ENCODE measurements around the gene MLLT11.
"Not testable (repeated sequence)": the region's sequence is repeated elsewhere in the genome, so short reads cannot be mapped to it uniquely, and the experiment has no call there.

MLLT11 gene

DNA sequence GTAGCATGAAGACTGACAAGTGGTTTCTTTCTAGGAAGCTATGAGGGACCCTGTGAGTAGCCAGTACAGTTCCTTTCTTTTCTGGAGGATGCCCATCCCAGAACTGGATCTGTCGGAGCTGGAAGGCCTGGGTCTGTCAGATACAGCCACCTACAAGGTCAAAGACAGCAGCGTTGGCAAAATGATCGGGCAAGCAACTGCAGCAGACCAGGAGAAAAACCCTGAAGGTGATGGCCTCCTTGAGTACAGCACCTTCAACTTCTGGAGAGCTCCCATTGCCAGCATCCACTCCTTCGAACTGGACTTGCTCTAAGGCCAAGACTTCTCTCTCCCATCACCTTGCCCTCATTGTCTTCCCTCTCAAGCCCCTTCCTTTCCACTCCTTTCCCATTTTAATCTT, 7.0 kb downstream of the MLLT11 start:
- Mint-ChIP-seq H3K27me3 (ENCODE audit: low read depth) (no peaks in the 10 kb centered on the region), H3K27ac (no peak overlapping the region), H3K9me3 (no peaks in the 10 kb centered on the region), H3K4me3 (no peak overlapping the region), H3K4me1 (ENCODE audit: low read depth) (peaks cover 15% of the 10 kb centered on the region), H3K36me3 (ENCODE audit: low read depth) (peaks cover 14% of the 10 kb centered on the region)

DNA sequence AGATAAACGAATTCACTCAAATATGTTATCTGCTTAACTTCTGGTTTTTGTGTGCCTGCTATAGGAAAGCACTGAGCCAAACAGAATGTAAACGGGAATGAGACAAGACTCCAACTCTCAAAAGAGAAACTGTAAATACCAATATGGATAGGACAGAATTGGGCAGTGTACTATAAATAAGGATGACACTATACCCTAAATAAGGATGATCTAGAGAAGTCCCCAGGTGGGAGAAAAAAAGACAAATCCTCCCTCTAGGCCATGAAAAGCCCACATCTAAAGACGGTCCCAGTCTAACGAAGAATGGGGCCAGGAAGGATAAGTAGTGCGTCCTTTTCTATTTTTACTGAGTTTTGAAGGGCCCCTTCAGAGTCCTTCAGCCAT, 8.9 kb downstream of the MLLT11 start:
- peak overlapping the region; percentile 68 for H3K27ac Mint-ChIP-seq
- H3K27me3 Mint-ChIP-seq (ENCODE audit: low read depth): no peaks in the 10 kb centered on the region
- peaks cover 17% of the 10 kb centered on the region for H3K36me3 Mint-ChIP-seq (ENCODE audit: low read depth)
- H3K9me3 Mint-ChIP-seq: no peaks in the 10 kb centered on the region
- peaks cover 13% of the 10 kb centered on the region for H3K4me1 Mint-ChIP-seq (ENCODE audit: low read depth)
- H3K4me3 Mint-ChIP-seq: peak overlapping the region; percentile 51

DNA sequence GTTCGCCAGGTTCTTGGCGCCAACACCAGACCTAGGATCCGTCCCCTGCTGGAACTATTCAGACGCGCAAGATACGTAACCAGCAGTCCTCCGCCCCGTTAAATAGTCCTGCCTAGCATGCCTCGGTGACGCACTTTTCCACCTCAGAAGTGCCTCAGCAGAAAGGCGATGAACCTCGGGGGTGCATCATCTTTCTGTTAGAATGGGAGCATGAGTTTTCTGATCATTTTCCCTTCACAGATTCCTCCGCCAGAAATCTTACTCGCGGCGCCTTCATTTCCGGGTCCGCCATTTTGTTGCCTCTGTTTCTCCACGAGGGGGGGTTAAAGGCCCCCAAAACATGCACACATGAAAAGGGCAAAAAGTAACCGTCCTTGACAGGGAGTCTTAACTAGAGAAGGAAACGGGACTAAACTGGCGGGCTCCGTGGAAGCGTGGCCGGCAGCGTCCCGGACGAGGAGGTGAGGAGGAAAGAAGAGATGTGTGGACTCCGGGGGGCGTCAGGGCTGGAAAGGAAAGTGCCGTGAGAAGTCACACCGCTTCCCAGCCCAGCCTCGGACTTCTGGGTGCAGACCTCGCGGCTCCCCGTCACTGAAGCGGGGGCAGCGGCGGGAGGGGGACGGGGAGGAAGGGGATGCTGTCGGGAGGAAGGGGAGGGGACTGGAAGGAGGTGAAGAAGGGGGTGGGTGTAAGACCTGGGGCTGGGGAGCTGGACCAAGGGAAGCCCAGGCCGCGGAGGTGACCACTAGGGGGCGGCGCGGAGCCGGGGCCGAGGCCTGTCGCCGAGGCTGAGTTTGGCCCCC, 10.5 kb downstream of the MLLT11 start, which contains the start of gene GABPB2:
Gene GABPB2 (plus strand): TSS at position 288 of the 803 bp plus-strand sequence. CDS start 17,429 bp downstream, outside the sequence.
- peak within 1 kb of the TSS; percentile 99 for H3K27ac Mint-ChIP-seq
- H3K4me3 Mint-ChIP-seq: peak within 1 kb of the TSS; percentile 97
- H3K4me1 Mint-ChIP-seq (ENCODE audit: low read depth): peaks cover 12% of the 10 kb centered on the region
- no peaks in the 10 kb centered on the region for H3K27me3 Mint-ChIP-seq (ENCODE audit: low read depth)
- no peaks in the 10 kb centered on the region for H3K9me3 Mint-ChIP-seq
- H3K36me3 Mint-ChIP-seq (ENCODE audit: low read depth): peaks cover 17% of the 10 kb centered on the region

DNA sequence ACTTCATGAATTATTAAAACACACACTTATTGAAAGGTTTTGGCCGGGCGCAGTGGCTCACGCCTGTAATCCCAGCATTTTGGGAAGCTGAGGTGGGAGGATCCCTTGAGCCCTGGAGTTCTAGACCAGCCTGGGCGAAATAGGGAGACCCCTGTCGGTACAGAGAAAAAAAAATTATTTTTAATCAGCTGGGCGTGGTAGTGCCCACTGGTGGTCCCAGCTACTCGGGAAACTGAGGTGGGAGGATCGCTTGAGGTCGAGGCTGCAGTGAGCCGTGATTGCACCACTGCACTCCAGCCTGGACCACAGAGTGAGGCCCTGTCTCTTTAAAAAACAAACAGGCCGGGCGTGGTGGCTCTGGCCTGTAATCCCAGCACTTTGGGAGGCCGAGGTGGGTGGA, 12.0 kb downstream of the MLLT11 start:
- Mint-ChIP-seq H3K36me3 (ENCODE audit: low read depth) (peaks cover 14% of the 10 kb centered on the region), H3K4me1 (ENCODE audit: low read depth) (peaks cover 12% of the 10 kb centered on the region), H3K9me3 (no peaks in the 10 kb centered on the region), H3K27me3 (ENCODE audit: low read depth) (no peaks in the 10 kb centered on the region), H3K27ac (no peak overlapping the region), H3K4me3 (no peak overlapping the region)

DNA sequence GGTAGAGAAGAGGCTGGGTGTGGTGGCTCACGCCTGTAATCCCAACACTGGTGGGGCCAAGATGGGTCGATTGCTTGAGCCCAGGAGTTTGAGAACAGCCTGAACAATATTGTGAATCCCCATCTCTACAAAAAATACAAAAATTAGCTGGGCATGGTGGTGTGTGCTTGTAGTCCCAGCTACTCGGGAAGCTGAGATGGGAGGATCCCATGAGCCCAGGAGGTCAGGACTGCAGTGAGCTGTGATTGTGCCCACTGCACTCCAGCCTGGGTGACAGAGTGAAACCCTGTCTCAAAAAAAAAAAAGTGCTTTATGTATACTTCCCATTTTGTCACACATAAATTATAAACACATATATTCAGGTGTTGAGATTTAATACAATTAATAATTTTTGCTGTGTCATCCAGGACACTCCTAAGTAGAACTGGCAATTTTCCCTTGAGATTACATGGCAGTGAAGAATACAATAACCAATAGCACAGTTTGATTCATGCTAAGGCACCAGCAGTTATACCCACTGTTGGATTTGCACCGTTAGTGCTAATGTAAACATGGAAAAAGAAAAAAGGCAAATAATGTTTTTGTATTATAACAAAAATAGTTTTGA, 25.9 kb downstream of the MLLT11 start:
- Mint-ChIP-seq H3K9me3 (no peaks in the 10 kb centered on the region), H3K4me3 (no peak overlapping the region), H3K36me3 (ENCODE audit: low read depth) (peaks cover 1% of the 10 kb centered on the region), H3K27ac (no peak overlapping the region), H3K27me3 (ENCODE audit: low read depth) (no peaks in the 10 kb centered on the region), H3K4me1 (ENCODE audit: low read depth) (no peaks in the 10 kb centered on the region)

DNA sequence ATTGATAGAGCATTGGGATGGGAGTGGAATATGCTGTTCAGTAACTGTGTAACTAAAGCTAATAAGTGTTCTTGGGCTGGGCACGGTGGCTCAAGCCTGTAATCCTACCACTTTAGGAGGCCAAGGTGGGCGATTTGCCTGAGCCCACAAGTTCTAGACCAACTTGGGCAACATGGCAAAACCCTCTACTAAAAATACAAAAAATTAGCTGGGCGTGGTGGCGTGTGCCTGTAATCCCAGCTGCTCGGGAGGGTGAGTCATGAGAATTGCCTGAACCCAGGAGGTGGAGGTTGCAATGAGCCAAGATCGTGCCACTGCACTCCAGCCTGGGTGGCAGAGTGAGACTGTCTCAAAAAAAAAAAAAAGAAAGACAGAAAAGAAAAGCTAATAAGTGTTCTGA, 37.2 kb downstream of the MLLT11 start:
- H3K9me3 Mint-ChIP-seq; H3K4me1 Mint-ChIP-seq (ENCODE audit: low read depth); H3K36me3 Mint-ChIP-seq (ENCODE audit: low read depth); H3K27me3 Mint-ChIP-seq (ENCODE audit: low read depth); H3K4me3 Mint-ChIP-seq; H3K27ac Mint-ChIP-seq: not testable (repeated sequence)

DNA sequence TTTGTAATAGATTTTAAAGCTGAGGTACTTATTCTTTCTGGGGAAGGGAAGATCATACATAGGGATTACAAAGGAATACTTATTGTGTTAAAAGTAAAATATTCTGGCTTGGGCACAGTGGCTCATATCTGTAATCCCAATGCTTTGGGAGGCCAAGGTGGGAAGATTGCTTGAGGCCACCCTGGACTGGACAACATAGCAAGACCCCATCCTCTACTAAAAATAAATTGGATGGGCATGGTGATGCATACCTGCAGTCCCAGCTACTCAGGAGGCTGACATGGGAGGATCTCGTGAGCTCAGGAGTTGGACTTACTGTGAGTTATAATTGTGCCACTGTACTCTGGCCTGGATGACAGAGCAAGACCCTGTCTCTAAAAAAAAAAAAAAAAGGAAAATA, 37.9 kb downstream of the MLLT11 start:
- Mint-ChIP-seq H3K4me1 (ENCODE audit: low read depth) (no peaks in the 10 kb centered on the region), H3K27ac (no peak overlapping the region), H3K27me3 (ENCODE audit: low read depth) (no peaks in the 10 kb centered on the region), H3K4me3 (no peak overlapping the region), H3K36me3 (ENCODE audit: low read depth) (peaks cover 3% of the 10 kb centered on the region), H3K9me3 (no peaks in the 10 kb centered on the region)

DNA sequence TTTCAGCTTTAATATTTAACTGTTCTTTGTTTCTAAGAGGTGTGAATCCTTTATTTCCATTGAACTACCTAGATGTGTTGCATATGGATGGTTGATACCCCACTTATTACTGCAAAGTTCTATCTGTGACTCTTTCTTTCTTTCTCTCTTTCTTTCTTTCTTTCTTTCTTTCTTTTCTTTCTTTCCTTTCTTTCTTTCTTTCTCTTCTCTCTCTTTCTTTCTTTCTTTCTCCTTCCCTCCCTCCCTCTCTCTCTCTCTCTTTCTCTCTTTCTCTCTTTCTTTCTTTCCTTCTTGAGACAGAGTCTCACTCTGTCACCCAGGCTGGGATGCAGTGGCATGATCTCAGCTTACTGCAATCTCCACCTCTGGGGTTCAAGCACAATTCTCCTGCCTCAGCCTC, 44.4 kb downstream of the MLLT11 start:
- Mint-ChIP-seq H3K4me1 (ENCODE audit: low read depth) (no peaks in the 10 kb centered on the region), H3K4me3 (no peak overlapping the region), H3K9me3 (no peaks in the 10 kb centered on the region), H3K36me3 (ENCODE audit: low read depth) (peaks cover 8% of the 10 kb centered on the region), H3K27me3 (ENCODE audit: low read depth) (no peaks in the 10 kb centered on the region), H3K27ac (no peak overlapping the region)

DNA sequence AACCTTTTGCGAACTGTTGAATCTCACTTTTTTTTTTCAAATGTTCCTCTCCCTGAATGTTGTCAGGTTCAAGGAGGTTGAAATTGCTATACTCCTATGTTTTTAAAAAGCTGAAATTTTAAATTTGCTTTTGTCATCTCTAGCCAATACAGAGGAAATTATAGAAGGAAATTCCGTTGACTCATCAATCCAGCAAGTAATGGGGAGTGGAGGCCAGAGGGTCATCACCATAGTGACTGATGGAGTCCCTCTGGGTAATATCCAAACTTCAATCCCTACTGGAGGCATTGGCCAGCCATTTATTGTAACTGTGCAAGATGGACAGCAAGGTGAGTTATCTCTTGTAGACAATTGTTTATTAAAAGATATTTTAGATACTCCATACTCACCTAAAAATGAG, 46.7 kb downstream of the MLLT11 start:
- Mint-ChIP-seq H3K4me1 (ENCODE audit: low read depth) (no peaks in the 10 kb centered on the region), H3K9me3 (no peaks in the 10 kb centered on the region), H3K27me3 (ENCODE audit: low read depth) (no peaks in the 10 kb centered on the region), H3K27ac (no peak overlapping the region), H3K36me3 (ENCODE audit: low read depth) (peaks cover 9% of the 10 kb centered on the region), H3K4me3 (no peak overlapping the region)

DNA sequence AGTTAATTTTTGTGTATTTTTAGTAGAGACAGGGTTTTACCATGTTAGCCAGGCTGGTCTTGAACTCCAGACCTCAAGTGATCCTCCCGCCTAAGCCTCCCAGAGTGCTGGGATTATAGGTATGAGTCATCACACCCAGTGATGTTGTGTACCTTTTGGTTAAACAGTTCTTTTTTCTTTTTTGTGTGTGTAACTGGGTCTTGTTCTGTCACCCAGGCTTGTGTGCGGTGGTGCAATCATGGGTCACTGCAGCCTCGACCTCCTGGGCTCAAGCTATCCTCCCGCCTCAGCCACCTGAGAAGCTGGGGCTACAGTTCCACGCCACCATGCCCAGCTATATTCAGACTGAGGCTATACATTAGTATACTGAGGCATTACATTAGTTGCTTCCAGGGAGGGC, 48.1 kb downstream of the MLLT11 start:
- Mint-ChIP-seq H3K36me3 (ENCODE audit: low read depth) (peaks cover 9% of the 10 kb centered on the region), H3K27me3 (ENCODE audit: low read depth) (no peaks in the 10 kb centered on the region), H3K27ac (no peak overlapping the region), H3K9me3 (no peaks in the 10 kb centered on the region), H3K4me3 (no peak overlapping the region), H3K4me1 (ENCODE audit: low read depth) (no peaks in the 10 kb centered on the region)

DNA sequence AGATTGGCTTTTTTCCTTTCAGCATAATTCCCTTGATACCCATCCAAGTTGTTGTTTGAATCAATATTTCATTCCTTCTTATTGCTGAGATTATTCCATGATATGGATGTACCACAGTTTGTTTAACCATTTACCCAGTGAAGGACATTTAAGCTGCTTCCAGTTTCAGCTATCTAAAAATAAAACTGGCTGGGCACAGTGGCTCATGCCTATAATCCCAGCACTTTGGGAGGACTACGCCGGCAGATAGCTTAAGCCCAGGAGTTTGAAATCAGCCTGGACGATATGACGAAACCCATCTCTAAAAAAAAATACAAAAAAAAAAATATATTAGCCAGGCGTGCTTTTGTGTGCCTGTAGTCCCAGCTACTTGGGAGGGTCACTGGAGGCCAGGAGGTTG, 53.7 kb downstream of the MLLT11 start:
- Mint-ChIP-seq H3K4me1 (ENCODE audit: low read depth) (no peaks in the 10 kb centered on the region), H3K27me3 (ENCODE audit: low read depth) (no peaks in the 10 kb centered on the region), H3K9me3 (no peaks in the 10 kb centered on the region), H3K27ac (no peak overlapping the region), H3K4me3 (no peak overlapping the region), H3K36me3 (ENCODE audit: low read depth) (peaks cover 8% of the 10 kb centered on the region)

Measured in T-helper 1 cell treated with Interleukin-12 subunit alpha and Interleukin-12 subunit beta and Interleukin-4 antibody, amounts not matched to agents 30 μg/mL and 1 μg/mL, for 36 hours (primary cell).